CD4-positive, alpha-beta T cell (primary cell): Measurements from ENCODE around the gene SH3GLB2. TPM values are rescaled to one million over a fixed set of nuclear protein-coding genes. Genes with fewer than 3 reads are reported as not detected.

Experiments
- ATAC-seq: fragments of 200-7000 bp; cut with Tn5 transposase; one replicate; pipeline ENCODE4 v1.10.0; 2022; ENCODE audit warnings: mild to moderate bottlenecking; ENCODE audit not compliant: poor library complexity
- CTCF ChIA-PET: fragments of 350-600 bp; sonication (Branson Sonifier 250); formaldehyde crosslinking; loops from one replicate; lab custom pipeline; 2021; ENCODE audit warnings: antibody characterized with exemption, inconsistent platforms; lab: Charles Lee
- POLR2A ChIA-PET: fragments of 350-600 bp; sonication (Branson Sonifier 250); formaldehyde crosslinking; loops from one replicate; lab custom pipeline; 2021; ENCODE audit warnings: antibody characterized with exemption, inconsistent platforms; lab: Charles Lee
- DNase-seq, 14 experiments: peaks; one replicate each; pipeline ENCODE4 v3.0.0-alpha.2; 2013 to 2020; ENCODE audit warnings: mixed read lengths in 2 of 14
- H3K27ac ChIP-seq, 2 donors: one replicate each; pipeline versions ENCODE4 v1.5.1 to v1.7.0; 2013; ENCODE audit warnings: low read length in 2 of 2, low read depth in 1 of 2, mild to moderate bottlenecking in 1 of 2
- H3K27me3 ChIP-seq, 2 experiments: 1 replicate in 1 of 2; 2 replicates in 1 of 2; pipeline versions ENCODE4 v1.6.1 to v1.7.0; 2013; ENCODE audit warnings: low read length in 2 of 2, control low read depth in 1 of 2, mild to moderate bottlenecking in 1 of 2, moderate library complexity in 1 of 2; ENCODE audit not compliant: insufficient read depth in 2 of 2, control insufficient read depth in 1 of 2
- H3K36me3 ChIP-seq: one replicate; pipeline ENCODE4 v1.6.1; 2013; ENCODE audit warnings: low read length, control low read depth; ENCODE audit not compliant: insufficient read depth
- H3K4me1 ChIP-seq: one replicate; pipeline ENCODE4 v1.6.1; 2013; ENCODE audit warnings: low read length, control low read depth; ENCODE audit not compliant: insufficient read depth
- H3K4me3 ChIP-seq: one replicate; pipeline ENCODE4 v1.5.1; 2013; ENCODE audit warnings: mild to moderate bottlenecking, low read length, moderate library complexity
- H3K9me3 ChIP-seq, 2 experiments: 1 replicate in 1 of 2; 2 replicates in 1 of 2; pipeline versions ENCODE4 v1.6.1 to v1.7.0; 2013; ENCODE audit warnings: low read length in 2 of 2, mild to moderate bottlenecking in 2 of 2, control low read depth in 1 of 2, moderate library complexity in 1 of 2; ENCODE audit not compliant: control insufficient read depth in 1 of 2, insufficient read depth in 1 of 2
- H3K27ac Mint-ChIP-seq: one replicate; pipeline ENCODE4 v1.8.0; 2020; ENCODE audit warnings: mixed read lengths
- H3K27me3 Mint-ChIP-seq: one replicate; pipeline ENCODE4 v1.8.0; 2021; ENCODE audit warnings: mixed read lengths
- H3K36me3 Mint-ChIP-seq: one replicate; pipeline ENCODE4 v1.8.0; 2021; ENCODE audit warnings: low read depth, mixed read lengths
- H3K4me1 Mint-ChIP-seq: one replicate; pipeline ENCODE4 v1.8.0; 2021; ENCODE audit warnings: low read depth, mixed read lengths
- H3K4me3 Mint-ChIP-seq: one replicate; pipeline ENCODE4 v1.8.0; 2020; ENCODE audit warnings: mild to moderate bottlenecking, mixed read lengths
- H3K9me3 Mint-ChIP-seq: one replicate; pipeline ENCODE4 v1.8.0; 2020; ENCODE audit warnings: mixed read lengths
- intact Hi-C, 2 experiments: fragments of 100-400 bp; cut with DNase I in 1 of 2; cut with micrococcal nuclease in 1 of 2; formaldehyde crosslinking; loops; one replicate each; pipeline versions ENCODE4 v1.15.1 to v1.9.0; 2023 to 2025; cut with DNase I, micrococcal nuclease
- polyA plus RNA-seq, 2 donors: library from polyadenylated mRNA; unstranded; fragments of 120-200 nt; gene quantifications; one replicate each; pipeline ENCODE4 v1.2.1, GENCODE V29; 2013
- total RNA-seq, 174 experiments: library from RNA in 2 of 174; stranded (reverse) in 2 of 174; gene quantifications; one replicate each; pipeline ENCODE4 v1.2.3 and lab custom pipeline; 2021 to 2026
- TF ChIP-seq, protein P1 (sequence below): fragments of 200-600 bp; IDR thresholded peaks from one replicate; pipeline ENCODE4 v1.8.0; 2022; ENCODE audit warnings: antibody characterized with exemption, mild to moderate bottlenecking

Gene SH3GLB2
- total RNA-seq (10 to 100 TPM; 65.6 to 69.1 TPM), total RNA-seq (lab: John Stamatoyannopoulos, UW) (23.7 to 139 (median 80.1) reads per million in 172 experiments)
- polyA plus RNA-seq (2013, experiment 1 of 2), result 63.8 TPM
- polyA plus RNA-seq (2013, experiment 2 of 2), result 79.6 TPM

DNA sequence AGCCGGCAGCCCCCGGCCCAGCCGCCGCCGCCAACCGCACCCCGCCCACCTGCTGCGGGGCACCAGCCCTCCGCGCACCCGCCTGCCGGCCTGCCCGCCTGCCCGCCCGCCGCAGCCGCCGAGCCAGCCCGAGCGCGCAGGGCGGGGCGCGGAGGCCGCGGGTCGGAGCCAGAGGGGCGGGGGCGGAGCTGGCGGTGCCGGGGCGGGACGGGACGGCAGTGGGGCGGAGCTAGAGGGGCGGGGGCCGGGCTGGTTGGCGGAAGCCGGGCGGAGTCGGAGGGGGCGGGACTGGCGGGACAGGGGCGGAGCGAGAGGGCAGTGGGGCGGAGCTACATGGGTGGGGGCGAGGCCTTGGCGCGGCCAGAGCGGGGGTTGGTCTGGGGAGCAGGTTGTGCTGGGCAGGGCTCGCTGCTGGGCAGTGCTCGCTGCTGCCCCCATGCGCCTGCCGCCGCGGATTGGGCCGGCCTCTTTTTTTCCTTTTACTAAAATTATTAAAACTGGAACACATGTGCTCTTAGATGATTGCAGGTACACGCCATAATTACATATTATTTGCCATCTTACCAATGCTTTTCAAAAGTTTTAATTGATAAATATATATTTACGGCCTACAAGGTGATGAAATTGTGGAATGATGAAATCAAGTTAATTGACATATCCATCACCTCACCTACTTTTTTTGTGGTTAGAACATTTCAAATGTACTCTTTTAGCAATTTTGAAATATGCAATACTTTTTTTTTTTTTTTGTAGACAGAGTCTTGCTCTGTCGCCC, at the start of gene SH3GLB2:
TSS of gene SH3GLB2 (minus strand) at position 140 of the 775 bp plus-strand sequence. CDS start 177 bp downstream, outside the sequence.
- Mint-ChIP-seq H3K36me3 (no peaks in the 10 kb centered on the region), H3K4me1 (peaks cover 25% of the 10 kb centered on the region), H3K9me3 (no peaks in the 10 kb centered on the region), H3K4me3 (peak within 1 kb of the TSS; percentile 87), H3K27ac (peak within 1 kb of the TSS; percentile 81), H3K27me3 (no peaks in the 10 kb centered on the region)
- peak within 1 kb of the TSS; percentile 78 for H3K4me3 ChIP-seq
- ATAC-seq (peak; percentile 84), DNase-seq (peak; percentile 88 to 98 (median 92))
- ChIA-PET POLR2A (interaction anchor here (0.7 to 2.3 kb wide), 14 partner anchors 8 to 778 kb away, joined by 3 to 20 read pairs (median 4); partner anchors contain the start of genes CRAT, DOLPP1, GOLGA2 and MIGA2), CTCF (no interaction called here)
- intact Hi-C loops, result loop anchor here in 1 of 2 experiments (1.0 to 5.0 kb wide), 5 partner anchors 8 to 751 kb away; partner anchors contain the start of genes CRAT, DOLPP1, GOLGA2 and MIGA2
- H3K36me3 ChIP-seq, result no peaks in the 10 kb centered on the region
- peaks cover 34% of the 10 kb centered on the region for H3K4me1 ChIP-seq
- H3K9me3 ChIP-seq, result no peaks in the 10 kb centered on the region
- TF ChIP-seq, protein P1, sequence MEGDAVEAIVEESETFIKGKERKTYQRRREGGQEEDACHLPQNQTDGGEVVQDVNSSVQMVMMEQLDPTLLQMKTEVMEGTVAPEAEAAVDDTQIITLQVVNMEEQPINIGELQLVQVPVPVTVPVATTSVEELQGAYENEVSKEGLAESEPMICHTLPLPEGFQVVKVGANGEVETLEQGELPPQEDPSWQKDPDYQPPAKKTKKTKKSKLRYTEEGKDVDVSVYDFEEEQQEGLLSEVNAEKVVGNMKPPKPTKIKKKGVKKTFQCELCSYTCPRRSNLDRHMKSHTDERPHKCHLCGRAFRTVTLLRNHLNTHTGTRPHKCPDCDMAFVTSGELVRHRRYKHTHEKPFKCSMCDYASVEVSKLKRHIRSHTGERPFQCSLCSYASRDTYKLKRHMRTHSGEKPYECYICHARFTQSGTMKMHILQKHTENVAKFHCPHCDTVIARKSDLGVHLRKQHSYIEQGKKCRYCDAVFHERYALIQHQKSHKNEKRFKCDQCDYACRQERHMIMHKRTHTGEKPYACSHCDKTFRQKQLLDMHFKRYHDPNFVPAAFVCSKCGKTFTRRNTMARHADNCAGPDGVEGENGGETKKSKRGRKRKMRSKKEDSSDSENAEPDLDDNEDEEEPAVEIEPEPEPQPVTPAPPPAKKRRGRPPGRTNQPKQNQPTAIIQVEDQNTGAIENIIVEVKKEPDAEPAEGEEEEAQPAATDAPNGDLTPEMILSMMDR, result no peak
- no peaks in the 10 kb centered on the region for H3K27me3 ChIP-seq
- peak within 1 kb of the TSS; percentile 12 to 53 for H3K27ac ChIP-seq

DNA sequence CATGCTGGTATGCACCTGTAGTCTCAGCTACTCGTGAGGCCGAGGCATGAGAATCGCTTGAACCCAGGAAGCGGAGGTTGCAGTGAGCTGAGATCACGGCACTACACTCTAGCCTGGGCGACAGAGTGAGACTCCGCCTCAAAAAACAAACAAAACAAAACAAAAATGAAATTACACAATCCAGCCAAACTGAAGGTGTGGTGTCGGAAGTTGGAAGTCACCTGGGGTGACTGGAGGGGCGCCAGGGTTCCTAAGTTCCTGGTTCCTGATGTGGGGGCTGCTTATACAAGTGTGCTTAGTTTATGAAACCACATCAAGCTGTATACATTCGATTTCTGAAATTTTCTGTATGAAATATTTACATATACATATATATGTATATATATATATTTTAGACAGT, 49.1 kb upstream of the SH3GLB2 start:
- Mint-ChIP-seq H3K36me3 (no peaks in the 10 kb centered on the region), H3K27me3 (no peaks in the 10 kb centered on the region), H3K27ac (no peak overlapping the region), H3K4me3 (no peak overlapping the region), H3K4me1 (peaks cover 25% of the 10 kb centered on the region), H3K9me3 (no peaks in the 10 kb centered on the region)
- ChIA-PET POLR2A (no interaction called here), CTCF (no interaction called here)
- Histone ChIP-seq H3K4me3 (no peak overlapping the region), H3K27ac (no peak overlapping the region), H3K9me3 (no peaks in the 10 kb centered on the region), H3K4me1 (peaks cover 33% of the 10 kb centered on the region), H3K27me3 (no peaks in the 10 kb centered on the region), H3K36me3 (no peaks in the 10 kb centered on the region)
- intact Hi-C loops, result no loop called here
- DNase-seq (no peak), ATAC-seq (no peak)
- TF ChIP-seq, protein P1, result no peak

DNA sequence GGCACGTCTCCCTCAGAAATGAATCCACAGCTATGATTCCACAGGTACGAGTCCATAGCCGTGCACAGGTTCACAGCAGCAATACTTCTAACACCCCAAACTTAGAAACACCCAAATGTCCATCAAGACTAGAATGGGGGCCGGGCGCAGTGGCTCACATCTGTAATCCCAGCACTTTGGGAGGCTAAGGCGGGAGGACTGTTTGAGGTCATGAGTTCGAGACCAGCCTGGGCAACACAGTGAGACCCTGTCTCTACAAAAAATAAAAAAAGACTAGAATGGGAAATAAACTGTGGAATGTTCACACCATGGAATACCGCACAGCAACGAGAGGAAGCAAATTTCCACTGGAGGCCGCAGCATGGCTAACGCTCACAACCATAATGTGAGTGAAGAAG, 48.5 kb upstream of the SH3GLB2 start:
- ChIA-PET CTCF (no interaction called here), POLR2A (no interaction called here)
- Histone ChIP-seq H3K27ac (no peak overlapping the region), H3K4me1 (peaks cover 33% of the 10 kb centered on the region), H3K27me3 (no peaks in the 10 kb centered on the region), H3K9me3 (no peaks in the 10 kb centered on the region), H3K36me3 (no peaks in the 10 kb centered on the region), H3K4me3 (no peak overlapping the region)
- Mint-ChIP-seq H3K27me3 (no peaks in the 10 kb centered on the region), H3K36me3 (no peaks in the 10 kb centered on the region), H3K4me1 (peaks cover 23% of the 10 kb centered on the region), H3K9me3 (no peaks in the 10 kb centered on the region), H3K27ac (no peak overlapping the region), H3K4me3 (no peak overlapping the region)
- intact Hi-C loops, result no loop called here
- TF ChIP-seq, protein P1, result no peak
- ATAC-seq (no peak), DNase-seq (no peak)
